GM19395 (cell line): ENCODE measurements around the gene EPS8.
A peak's percentile ranks its signal among the peaks of the same experiment; 100 is the strongest.
"Not testable (repeated sequence)": the region's sequence is repeated elsewhere in the genome, so short reads cannot be mapped to it uniquely, and the experiment has no call there.

ENCODE experiments used
- ATAC-seq: cut with Tn5 transposase; IDR thresholded peaks from one replicate; pipeline ENCODE4 v1.9.1; 2021; ENCODE audit warnings: mild to moderate bottlenecking, moderate library complexity; ENCODE audit not compliant: unreplicated experiment

EPS8 gene

DNA sequence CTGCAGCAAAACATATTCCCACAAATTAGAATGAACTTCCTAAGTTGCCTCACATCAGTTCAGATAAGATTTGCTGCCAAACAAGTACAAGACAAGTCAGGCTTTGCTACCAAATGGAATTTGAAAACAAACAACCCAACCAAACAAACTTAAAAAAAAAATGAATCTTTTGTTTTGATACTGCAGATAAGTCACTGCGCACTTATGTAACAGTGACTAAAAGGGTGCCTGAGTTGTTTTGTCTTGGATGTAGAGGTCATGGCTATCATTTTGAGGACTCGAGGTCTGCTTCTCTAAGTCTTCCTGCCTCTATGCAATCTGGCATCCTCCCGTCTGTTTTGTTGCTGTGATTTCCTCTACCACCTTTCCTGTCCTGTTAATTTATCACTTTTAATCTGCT lies 11.1 kb upstream of the EPS8 start:
- no peak for ATAC-seq

DNA sequence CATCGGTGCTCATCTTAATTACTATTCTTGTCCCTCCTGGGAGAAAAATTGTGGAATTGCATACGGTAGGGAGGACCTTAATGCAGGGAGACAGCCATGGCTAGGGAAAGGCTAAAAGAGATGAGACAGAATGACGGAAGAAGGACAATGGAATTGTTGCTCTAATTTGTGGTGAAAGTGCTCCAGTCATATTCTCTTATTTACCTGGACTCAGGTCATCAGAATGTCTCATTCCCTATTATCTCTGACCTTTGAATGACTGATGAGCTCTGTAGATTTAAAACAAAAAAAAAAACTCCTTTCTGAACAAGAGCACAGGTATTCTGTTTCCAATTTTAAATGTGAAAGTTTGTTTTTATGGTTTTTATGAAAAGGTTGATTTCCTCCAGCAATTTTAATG lies 8.6 kb upstream of the EPS8 start:
- ATAC-seq = no peak

DNA sequence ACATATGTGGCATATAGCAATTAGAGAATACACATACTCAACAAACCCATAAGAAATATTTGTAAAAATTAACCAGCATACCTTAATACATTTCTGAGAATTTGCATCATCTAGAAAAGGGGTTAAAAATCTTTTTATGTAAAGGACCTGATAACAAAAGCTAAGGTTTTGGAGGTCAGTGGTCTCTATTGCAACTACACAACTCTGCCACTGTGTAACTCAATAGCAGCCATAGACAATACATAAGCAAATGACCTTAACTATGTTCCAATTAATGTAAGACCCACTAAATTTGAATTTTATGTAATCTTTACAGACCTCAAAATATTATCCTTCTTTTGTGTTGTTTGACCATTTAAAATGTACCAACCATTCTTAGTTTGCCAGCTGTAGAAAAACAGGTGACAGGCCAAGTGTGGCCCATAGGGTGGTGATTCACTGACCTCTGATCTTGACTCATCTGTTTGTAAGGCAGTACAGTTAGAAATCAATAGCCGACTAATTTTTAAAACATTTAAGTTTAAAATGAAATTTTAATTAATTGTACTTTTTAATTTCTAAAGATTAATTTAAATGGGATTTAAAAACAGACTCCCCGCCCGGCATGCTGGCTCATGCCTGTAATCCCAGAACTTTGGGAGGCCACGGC lies 7.4 kb upstream of the EPS8 start:
- ATAC-seq = no peak

DNA sequence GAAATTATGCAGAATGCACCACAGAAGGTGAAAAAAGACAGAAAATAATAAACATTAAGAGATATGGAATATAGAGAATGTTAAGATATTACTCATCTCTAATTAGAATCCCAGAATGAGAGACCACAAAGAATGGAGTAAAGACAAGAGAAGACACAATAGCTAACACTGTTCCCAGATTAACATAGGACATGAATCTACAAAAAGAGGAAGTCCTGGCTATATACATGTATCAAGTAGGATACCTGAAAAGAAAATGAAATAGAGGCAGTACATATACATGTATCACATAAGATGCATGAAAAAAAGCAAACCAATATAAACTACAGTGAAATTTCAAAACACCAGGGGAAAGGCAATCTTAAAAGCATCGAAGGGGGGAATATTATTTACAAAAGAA lies 5.6 kb upstream of the EPS8 start:
- no peak for ATAC-seq

DNA sequence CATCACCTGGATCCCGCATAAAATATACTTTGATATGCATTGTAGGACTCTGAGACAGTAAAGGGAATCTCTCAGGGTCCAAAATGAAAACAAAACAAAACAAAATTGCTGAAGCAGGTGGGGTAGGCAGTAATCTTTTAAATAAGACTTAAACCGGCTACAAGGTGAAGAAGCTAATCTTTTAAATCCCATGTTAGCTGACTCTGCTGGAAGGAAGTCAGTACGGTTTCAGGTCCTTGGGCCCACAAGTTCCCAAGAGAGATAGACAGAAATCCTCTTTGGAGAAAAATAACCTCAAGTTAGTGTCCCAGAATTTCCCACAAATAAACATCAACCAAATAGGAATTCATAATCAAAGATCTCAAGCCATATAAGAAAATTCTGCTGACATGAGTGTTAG lies 5.0 kb upstream of the EPS8 start:
- no peak for ATAC-seq

DNA sequence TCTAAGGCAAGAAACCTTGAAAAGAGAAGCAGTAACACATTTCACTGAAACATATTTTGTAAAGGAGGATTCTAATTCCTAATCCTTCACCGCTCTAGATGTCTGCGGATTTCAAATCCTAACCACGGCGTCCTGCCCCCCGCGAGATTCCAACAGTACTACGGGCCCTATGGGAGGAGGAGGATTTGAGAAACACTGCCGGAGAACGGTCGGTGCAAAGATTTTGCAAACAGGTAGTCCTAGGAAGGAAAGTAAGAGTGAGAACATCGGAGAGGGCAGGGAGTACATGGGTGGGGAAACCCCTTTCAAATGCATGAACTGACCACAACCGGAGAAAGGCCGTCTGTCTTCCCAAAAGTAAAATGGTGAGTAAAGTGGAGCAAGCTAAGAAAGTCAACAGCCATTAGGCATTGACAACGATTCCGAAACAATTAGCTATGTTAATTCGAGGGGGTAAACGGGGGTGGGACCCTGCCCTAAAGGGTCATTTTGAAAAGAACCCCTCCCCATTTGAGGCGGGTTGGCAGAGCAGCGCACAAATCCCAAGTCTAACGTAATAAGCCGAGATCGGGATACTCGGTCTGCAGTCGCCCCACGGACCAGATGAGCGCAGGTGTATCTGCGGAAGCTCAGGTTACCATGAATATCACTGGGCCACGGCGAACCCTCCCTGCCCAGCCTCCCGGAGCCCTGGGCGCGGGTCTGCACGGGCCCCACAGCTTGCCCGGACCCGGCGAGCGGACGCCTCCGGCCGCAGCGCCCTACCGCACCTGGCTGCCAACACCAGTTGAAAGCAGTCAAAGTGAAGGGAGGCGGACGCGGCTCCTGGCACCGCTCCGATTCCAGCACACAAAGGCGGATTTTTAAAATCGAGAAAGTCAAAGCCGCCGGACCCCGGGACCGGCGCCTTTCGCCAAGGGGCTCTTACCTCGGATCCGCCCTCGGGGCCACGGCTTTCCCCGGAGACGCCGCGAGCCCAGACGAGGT lies 662 bp downstream of the EPS8 start:
- ATAC-seq = peak; percentile 53

DNA sequence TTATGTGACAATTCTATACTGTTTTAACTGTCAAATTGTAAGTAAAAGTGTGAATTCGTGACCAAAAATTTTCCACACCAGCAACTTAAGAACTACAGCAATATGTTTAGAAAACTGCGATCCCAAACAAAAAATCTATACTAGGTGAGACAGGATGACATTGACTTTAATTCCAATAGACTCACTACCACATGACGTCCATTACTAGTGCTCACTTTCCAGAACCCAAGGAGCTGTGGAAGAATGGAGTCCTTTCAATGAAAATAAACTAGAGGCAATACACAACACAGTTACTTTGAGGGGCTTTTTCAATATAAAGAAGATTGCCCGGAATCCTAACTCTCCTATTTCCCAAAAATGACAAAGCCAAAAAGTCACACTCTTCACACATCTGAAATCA lies 1.4 kb downstream of the EPS8 start:
- no peak for ATAC-seq

DNA sequence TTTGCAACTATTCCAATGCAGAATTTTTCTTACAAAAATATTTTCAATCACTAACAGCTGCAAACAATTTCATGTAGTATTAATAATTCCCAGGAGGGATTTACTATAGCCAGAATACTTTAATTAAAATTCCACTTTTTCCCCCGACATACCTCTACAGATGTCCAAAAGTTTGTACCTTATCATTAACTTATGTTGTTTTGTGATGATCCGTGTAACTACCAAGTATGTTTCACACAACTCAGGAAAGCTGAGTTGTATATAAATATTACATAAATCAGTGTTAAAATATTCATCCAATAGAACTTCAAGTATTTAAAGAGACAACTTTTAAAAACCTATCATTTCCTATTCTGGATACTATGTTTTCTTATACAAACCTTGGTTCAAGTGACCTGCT lies 2.4 kb downstream of the EPS8 start:
- no peak for ATAC-seq

DNA sequence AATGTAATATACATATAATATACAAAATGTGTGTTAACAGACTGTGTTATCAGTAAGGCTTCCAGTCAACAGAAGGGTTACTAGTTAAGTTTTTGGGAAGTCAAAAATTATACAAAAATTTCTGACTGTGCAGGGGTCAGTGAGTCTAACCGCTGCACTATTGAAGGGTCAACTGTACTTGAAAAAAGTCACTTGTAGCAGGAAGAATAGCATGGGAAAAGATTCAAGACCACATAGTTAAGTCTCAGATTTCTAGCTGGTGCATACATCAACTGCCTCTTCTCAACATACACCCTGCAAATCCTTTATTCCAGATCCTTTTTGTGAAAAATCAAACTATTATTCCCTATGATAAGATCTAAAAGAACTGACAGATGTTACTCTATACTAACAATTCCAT lies 5.9 kb downstream of the EPS8 start:
- ATAC-seq = no peak

DNA sequence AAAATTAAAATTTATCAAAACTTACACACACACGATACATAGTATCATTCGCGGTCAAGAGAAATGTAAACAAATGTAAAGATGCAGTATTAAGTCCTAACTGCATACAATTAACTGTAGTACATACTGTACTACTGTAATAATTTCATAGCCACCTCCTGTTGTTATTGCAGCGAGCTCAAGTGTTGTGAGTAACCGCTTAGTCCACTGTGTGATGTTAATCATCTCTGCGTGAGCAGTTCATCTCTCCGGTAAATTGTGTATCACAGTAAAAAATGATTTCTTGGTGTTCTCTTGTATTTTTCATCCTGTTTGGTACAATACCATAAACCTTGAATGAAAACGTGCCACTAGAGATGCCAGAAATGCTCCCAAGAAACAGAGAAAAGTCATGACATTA lies 6.5 kb downstream of the EPS8 start:
- no peak for ATAC-seq

DNA sequence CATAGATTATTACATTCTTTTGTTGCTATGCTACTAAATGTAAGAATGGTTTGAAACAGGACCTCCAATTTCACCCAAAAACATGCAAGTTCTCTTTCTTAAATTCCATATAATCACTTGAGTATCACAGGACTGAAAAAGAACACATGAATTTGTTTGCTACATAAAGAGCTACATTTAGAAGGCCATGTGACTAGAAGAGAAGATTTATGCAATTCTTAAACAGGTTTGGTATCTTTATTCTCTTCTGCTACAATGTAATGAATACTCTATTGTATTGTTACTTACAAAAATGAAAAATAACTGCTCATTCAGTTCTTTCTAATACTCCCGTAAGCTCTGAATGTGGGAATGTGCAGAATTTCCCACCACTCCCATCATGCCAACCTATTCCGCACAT lies 9.3 kb downstream of the EPS8 start:
- no peak for ATAC-seq

DNA sequence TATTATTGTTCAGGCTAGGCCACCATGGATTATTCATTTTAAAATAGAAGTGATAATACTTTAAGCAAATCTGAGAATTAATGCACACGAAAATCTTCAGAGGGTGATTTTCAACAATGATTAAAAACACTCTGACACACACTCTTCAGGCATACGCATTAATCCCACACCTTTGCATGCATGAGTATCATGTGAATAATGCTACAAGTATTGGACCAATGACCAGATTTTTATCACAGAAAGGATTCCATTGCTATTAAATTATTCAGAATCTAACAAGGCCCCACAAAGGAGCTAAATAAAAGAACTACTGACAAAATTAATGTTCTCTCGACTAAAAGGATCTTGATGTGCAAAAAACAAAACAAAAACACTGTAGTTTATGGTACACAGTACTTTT lies 11.1 kb downstream of the EPS8 start:
- no peak for ATAC-seq

DNA sequence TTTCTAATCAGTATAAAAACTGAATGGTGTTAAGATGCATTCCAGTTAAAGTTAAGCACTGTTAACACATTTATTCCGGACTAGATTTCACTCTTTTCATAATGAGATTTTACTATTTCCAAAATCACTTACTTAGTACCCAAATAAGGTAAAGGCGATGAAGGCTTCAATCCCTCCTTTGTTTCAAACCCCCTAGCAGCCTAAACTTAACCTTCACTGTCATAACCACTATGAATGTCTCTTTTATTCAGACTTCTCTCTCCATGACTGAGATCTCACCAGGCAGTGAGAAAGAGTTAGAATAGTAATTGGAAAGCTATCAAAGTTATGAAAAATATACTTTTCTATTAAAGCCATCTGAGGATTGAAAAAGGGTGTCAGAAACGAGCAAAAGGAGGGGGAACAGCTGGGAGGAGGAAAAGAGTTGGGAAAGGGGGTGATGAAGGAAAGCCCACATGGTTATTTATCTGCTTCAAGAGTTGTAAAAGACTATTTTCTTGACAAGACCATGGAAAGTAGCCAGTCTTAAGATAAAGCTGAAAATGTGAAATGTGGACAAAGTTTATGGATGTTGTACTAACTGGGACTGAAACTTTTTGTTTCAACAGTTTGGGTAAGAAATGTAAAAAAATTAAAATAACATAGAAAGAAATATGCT lies 11.7 kb downstream of the EPS8 start:
- no peak for ATAC-seq

DNA sequence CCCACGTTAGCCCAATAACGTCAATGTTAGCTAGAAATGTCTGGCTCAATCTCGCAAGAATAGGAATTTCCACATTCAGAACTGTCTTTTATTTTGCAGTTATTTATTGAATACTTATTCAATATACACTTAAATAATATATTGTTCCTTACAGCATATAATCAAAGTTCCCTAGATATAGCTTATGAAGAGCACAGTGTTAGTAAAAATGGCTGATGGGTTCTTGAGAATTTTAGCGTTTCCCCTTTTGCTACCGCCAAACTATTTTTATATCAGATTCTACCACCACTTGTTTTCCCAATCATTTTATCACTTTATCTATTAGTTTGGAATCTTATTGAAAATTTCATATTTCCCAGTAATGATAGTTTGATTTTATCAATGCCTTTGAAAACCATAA lies 12.7 kb downstream of the EPS8 start:
- ATAC-seq = no peak

DNA sequence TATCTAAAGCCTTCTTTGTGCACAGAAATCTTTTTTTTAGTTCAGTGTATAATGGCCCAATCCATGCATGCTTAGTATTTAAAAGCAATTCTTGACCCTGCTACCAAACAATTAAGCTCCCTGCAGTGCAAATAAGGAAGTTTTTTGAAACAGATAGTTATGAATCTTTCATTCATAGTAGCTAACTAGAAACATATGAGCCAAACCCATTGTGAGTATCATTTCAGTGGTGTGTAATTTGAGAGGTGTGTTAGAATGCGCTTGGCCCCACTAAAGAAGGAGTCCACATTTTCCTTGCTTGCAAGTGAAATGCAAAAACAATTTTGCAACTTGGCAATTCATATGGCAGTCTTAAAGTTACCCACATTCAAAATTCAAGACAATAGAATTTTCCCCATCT lies 14.4 kb downstream of the EPS8 start:
- ATAC-seq = no peak

DNA sequence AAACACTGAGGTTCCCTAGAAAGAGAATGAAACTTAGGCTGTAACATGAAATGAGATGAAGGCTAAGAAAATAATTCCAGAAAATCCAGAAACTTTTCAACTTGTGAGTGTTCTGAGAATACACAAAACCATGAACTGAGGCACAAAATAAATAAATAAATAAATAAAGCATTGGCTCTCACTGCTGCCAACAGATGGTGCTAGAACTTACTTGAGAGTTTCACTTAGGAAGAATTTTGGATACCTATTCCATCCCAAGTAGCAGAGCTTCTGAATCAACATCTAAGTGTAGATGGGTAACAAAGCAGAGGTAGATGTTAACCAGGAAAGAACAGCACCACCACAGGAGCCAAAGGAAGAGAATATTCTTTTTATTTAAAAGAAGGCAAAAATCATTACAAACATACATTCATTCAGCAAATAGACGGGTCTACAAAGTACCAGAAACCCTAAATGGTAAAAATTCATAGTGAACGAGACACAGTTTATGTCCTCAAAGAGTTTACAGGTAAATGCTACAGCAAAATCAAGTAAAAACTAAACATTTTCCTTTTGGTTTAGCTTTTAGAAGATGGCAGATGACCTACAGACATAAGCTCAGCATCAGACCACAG lies 16.7 kb downstream of the EPS8 start:
- no peak for ATAC-seq

DNA sequence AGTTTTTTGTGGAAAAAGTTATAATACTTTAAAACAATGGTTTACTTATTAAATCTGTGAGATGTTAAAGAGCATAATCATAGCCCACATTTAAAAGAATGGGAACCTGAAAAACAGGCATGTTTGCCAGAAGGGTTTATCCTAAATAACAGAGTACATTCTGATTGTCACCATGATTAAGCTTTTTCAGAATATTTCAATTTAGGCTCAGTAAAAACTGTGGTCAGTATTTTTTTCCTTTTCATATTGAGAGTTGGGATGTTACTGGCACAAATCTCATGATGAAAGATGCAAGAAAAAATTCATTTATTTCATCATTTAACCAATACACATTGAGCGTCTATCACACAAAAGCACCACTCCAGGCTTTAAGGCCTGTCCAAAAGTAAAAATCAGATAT lies 18.6 kb downstream of the EPS8 start:
- no peak for ATAC-seq

DNA sequence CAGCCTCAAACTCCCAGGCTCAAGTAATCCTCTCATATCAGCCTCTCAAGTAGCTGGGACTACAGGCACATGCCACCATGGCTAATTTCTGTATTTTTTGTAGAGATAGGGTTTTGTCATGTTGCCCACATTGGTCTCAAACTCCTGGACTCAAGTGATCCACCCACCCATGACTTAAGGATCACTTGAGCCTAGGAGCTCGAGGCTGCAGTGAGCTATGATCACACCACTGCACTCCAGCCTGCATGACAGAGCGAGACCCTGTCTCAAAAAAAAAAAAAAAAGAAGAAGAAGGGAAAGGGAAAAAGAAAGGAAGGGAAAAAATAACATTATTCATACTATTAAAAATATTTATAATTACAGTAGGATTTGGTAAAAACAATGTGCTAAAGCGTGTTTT lies 19.2 kb downstream of the EPS8 start:
- ATAC-seq = no peak

DNA sequence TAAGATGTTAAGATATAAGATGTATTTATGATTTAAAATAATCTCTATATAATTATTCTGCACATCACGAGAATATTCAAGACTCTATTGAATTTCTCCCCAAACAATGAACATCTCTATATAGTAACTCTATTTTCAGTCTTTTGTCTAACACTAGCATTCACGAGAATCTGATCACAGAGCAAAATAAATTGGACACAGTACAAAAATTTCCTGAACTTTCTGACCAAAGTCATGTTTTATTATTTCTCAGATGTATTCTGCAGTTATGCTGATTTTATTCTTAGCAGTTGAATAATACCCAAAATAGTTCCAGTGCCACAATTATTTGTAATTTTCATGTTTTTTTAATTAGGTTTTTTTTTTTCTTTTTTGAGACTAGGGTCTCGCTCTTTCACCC lies 19.6 kb downstream of the EPS8 start:
- no peak for ATAC-seq

DNA sequence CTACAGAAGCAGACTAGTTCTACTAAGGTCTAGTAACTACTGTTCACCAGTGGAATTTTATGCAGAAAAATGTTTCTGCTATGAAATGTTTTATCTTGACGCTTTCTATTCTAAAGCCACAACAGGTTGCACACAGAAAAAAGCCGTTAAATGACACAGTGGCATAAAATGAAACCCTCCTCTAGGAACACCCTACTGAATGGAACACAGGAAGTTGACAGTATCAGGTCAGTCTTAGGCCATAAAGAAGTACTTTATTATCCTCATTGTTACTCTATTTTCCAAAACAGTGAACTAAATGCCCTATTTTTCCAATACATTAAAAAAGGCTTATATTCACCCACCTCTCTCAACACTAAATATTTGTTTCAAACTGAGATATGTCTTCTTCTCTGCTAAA lies 21.9 kb downstream of the EPS8 start:
- no peak for ATAC-seq

DNA sequence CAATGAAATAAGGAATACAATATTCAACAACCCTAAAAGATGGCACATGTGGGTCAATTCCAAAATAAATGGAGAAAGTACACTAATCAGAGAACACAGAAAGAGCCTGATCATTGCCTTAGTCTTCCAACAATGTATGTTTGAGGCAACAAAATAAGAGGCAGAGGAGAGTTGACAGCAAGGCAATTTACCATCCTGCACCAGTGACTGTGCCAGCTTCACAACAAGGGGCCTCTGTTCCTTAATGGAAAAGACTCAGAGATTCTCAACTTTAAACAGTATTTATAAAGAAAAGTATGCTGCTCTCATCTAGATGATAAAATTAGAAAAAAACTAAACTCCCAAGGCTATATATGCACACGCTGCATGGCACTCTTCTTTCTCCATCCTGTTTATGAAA lies 25.9 kb downstream of the EPS8 start:
- ATAC-seq = no peak

DNA sequence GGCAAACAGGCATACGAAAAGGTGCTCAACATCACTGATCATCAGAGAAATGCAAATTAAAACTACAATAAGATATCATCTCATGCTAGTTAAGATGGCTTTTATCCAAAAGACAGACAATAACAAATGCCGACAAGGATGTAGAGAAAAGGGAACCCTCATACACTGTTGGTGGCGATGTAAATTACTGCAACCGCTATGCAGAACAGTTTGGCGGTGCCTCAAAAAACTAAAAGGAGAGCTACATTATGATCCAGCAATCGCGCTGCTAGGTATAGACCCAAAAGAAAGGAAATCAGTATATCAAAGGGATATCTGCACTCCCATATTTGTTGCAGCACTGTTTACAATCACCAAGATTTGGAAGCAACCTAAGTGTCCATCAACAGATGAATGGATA lies 27.0 kb downstream of the EPS8 start:
- ATAC-seq = not testable (repeated sequence)
